ENCODE measurements around the gene PRKG1.

DNA sequence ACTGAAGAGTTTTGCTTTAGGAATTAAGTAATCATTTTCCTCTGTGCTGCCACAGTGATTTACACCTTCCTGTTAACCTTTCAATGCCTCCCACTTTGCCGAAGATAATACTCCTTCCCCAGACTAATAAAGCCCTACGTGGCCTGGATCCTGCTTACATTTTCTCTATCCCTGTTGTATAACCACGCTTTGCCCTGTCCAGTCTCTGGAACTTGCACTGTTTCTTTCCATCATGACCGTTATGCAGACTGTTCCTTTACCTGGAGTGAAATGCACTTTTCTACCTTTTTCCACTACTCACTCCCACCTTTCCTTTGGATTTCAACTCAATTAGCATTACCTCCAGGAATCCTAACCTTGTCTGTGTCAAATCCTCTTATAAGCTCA, 154.4 kb downstream of the PRKG1 start:
- TF ChIP-seq POLR2AphosphoS5 (IDR thresholded peaks at IDR 0.05; ENCODE audit: low read depth, low read length) (no peak), TAF1 (IDR thresholded peaks at IDR 0.05; ENCODE audit: borderline replicate concordance, insufficient read depth, low read length) (no peak), FOXP2 (optimal IDR thresholded peaks at IDR 0.05; ENCODE audit: borderline replicate concordance, extremely low read depth, extremely low read length, insufficient read depth) (no peak), SIN3A (IDR thresholded peaks at IDR 0.05; ENCODE audit: borderline replicate concordance, insufficient read depth, low read length) (no peak)
- TF ChIP-seq, protein P1, sequence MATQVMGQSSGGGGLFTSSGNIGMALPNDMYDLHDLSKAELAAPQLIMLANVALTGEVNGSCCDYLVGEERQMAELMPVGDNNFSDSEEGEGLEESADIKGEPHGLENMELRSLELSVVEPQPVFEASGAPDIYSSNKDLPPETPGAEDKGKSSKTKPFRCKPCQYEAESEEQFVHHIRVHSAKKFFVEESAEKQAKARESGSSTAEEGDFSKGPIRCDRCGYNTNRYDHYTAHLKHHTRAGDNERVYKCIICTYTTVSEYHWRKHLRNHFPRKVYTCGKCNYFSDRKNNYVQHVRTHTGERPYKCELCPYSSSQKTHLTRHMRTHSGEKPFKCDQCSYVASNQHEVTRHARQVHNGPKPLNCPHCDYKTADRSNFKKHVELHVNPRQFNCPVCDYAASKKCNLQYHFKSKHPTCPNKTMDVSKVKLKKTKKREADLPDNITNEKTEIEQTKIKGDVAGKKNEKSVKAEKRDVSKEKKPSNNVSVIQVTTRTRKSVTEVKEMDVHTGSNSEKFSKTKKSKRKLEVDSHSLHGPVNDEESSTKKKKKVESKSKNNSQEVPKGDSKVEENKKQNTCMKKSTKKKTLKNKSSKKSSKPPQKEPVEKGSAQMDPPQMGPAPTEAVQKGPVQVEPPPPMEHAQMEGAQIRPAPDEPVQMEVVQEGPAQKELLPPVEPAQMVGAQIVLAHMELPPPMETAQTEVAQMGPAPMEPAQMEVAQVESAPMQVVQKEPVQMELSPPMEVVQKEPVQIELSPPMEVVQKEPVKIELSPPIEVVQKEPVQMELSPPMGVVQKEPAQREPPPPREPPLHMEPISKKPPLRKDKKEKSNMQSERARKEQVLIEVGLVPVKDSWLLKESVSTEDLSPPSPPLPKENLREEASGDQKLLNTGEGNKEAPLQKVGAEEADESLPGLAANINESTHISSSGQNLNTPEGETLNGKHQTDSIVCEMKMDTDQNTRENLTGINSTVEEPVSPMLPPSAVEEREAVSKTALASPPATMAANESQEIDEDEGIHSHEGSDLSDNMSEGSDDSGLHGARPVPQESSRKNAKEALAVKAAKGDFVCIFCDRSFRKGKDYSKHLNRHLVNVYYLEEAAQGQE (IDR thresholded peaks at IDR 0.05; ENCODE audit: insufficient read depth in 1 of 2, low read depth in 2 of 2, low read length in 2 of 2): no peak
